ENCODE results near the gene MTHFD1. TPM values are rescaled to one million over a fixed set of nuclear protein-coding genes. Genes with fewer than 3 reads are reported as not detected.

MTHFD1 gene
- total and polyA plus RNA-seq, 12 donors = 34.5 to 85.2 (median 66.0) TPM

DNA sequence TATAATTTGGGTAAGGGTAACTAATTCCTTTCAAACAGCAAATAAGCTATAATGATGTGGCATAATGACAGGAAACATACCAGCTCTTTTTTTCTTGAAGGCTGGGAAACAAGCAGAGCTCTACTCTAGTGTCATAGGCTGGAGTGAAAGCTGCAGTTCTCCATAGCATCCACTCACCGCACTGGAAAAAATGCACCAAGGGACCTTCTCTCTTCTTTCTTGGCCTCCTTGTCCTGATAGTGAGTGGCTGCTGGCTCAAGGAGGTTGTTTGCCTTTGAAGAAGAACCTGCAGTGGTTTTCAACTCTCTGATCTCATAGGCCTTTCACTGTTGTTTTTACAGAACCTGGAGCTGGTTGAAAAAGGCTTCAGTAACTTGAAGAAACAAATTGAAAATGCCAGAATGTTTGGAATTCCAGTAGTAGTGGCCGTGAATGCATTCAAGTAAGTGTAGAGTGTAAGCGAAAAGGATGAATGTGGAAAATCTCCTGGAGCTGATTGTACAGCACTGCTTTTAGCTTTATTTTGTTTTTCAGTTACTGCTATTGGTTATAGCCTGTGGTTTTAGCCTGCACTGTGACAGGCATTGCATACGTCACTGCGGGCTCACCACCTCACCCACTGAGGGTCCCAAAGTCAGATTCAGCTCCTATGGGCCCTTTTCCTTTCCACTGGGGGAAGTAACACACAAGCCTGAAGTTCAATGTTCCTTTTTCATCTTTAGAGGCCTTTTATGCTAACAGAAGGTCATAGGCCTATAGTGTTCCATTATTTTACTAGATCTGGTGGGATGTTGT is 59.9 kb downstream of the MTHFD1 start:
- no peak for DNase-seq
- no peak for ATAC-seq
- TF ChIP-seq CTCF (IDR thresholded peaks at IDR 0.05) = no peak
- intact Hi-C loops (cut with DNase I) = no loop called here
- Histone ChIP-seq H3K36me3 (peaks cover 0 to 96% (median 22%) of the 10 kb centered on the region in 9 donors), H3K4me3 (no peak overlapping the region), H3K9me3 (no peaks in the 10 kb centered on the region), H3K4me1 (peaks cover 0 to 20% (median 6%) of the 10 kb centered on the region in 9 donors), H3K27ac (peak overlapping the region in 1 of 10 donors; percentile 31), H3K27me3 (no peaks in the 10 kb centered on the region)
- WGBS, 2 donors = 94 to 96% methylated on average over 5 of the region's 5 CpGs

GRCh38 chr14:64450255-64450654 is 62.1 kb downstream of the MTHFD1 start:
- intact Hi-C loops (cut with DNase I) = no loop called here
- Histone ChIP-seq H3K4me1 (peaks cover 0 to 11% (median 4%) of the 10 kb centered on the region in 9 donors), H3K27me3 (no peaks in the 10 kb centered on the region), H3K27ac (no peak overlapping the region), H3K9me3 (no peaks in the 10 kb centered on the region), H3K36me3 (peaks cover 0 to 98% (median 38%) of the 10 kb centered on the region in 9 donors), H3K4me3 (no peak overlapping the region)
- WGBS, 2 donors = 87 to 89% methylated on average over 2 of the region's 2 CpGs
- ATAC-seq (no peak), DNase-seq (no peak)
- TF ChIP-seq CTCF (IDR thresholded peaks at IDR 0.05) = no peak

DNA sequence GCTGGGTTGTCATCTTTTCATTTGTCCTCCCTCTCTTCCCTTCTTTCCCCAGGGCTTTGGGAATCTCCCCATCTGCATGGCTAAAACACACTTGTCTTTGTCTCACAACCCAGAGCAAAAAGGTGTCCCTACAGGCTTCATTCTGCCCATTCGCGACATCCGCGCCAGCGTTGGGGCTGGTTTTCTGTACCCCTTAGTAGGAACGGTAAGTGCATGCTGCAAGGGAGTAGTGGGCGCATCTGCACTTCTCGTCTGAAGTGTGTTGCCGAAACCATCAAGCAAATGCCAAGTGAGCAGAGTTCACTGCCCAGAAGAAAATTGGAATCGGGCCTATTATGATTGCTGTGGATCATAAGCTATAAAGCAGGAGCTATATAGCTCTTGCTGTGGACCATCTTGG is 66.5 kb downstream of the MTHFD1 start:
- Histone ChIP-seq H3K9me3 (no peaks in the 10 kb centered on the region), H3K27ac (no peak overlapping the region), H3K36me3 (peaks cover 0 to 89% (median 31%) of the 10 kb centered on the region in 9 donors), H3K4me1 (peaks cover 0 to 6% (median 0%) of the 10 kb centered on the region in 9 donors), H3K27me3 (no peaks in the 10 kb centered on the region), H3K4me3 (no peak overlapping the region)
- intact Hi-C loops (cut with DNase I) = no loop called here
- 88 to 95% methylated on average over 10 of the region's 10 CpGs for WGBS, 2 donors
- ATAC-seq (no peak), DNase-seq (no peak)
- TF ChIP-seq CTCF (IDR thresholded peaks at IDR 0.05) = no peak

DNA sequence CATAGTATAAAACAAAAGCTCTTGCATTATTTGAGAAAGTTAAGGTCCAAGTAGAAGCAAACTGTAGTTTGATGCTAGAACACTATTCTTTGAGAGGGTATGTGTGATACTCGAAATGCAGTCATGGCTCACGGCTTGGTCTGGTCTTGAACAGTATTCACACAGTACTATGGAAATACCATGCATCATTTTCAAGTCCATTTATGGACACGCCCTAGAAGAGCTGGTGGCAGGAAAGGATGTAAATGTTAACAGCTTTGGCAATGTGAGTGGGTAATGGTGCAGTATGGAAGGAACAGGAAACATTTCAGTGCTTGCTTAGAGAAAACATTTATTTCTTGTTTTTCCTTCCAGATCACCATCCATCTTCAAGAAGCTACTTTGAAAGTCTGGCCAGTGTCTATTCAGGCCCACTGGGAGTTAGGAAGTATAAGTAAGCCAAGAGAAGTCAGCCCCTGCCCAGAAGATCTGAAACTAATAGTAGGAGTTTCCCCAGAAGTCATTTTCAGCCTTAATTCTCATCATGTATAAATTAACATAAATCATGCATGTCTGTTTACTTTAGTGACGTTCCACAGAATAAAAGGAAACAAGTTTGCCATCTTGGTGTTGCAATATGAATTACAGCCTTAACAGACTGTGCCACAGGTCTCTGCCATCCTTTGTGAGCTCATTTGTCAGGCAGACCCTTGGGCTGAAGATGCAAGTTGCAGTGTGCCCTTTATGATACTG is 71.4 kb downstream of the MTHFD1 start:
- no peak for ATAC-seq
- no peak for DNase-seq
- Histone ChIP-seq H3K36me3 (peaks cover 0 to 51% (median 1%) of the 10 kb centered on the region in 9 donors), H3K4me3 (no peak overlapping the region), H3K9me3 (no peaks in the 10 kb centered on the region), H3K4me1 (peaks cover 0 to 9% (median 1%) of the 10 kb centered on the region in 9 donors), H3K27ac (no peak overlapping the region), H3K27me3 (peaks cover 0 to 3% (median 0%) of the 10 kb centered on the region in 7 donors)
- TF ChIP-seq CTCF (IDR thresholded peaks at IDR 0.05) = no peak
- 91 to 94% methylated on average over 4 of the region's 4 CpGs for WGBS, 2 donors
- intact Hi-C loops (cut with DNase I) = no loop called here
